Measurements from ENCODE around the gene ADD2. TPM values are rescaled to one million over a fixed set of nuclear protein-coding genes. Genes with fewer than 3 reads are reported as not detected.

Gene ADD2
- total RNA-seq, 4 donors from 2014 or later, result 3.2 to 4.8 (median 4.3) TPM

- TF ChIP-seq CTCF (IDR thresholded peaks at IDR 0.05), result no peak
- ATAC-seq (ENCODE audit: low FRiP score), result no peak
- DNase-seq (ENCODE audit: low spot score), result no peak
These were observed 59.4 kb downstream of the ADD2 start for GRCh38 chr2:70708376-70709199.

- ATAC-seq (ENCODE audit: low FRiP score) (no peak), DNase-seq (ENCODE audit: low spot score) (no peak)
- no peak for TF ChIP-seq CTCF (IDR thresholded peaks at IDR 0.05)
These were observed 60.3 kb downstream of the ADD2 start for GRCh38 chr2:70707706-70708105.

- DNase-seq (ENCODE audit: low spot score) (no peak), ATAC-seq (ENCODE audit: low FRiP score) (no peak)
- TF ChIP-seq CTCF (IDR thresholded peaks at IDR 0.05), result no peak
These were observed 61.8 kb downstream of the ADD2 start for GRCh38 chr2:70706026-70706795.

GRCh38 chr2:70705160-70705850 lies 62.7 kb downstream of the ADD2 start:
- TF ChIP-seq CTCF (IDR thresholded peaks at IDR 0.05), result no peak
- no peak for ATAC-seq (ENCODE audit: low FRiP score)
- DNase-seq (ENCODE audit: low spot score), result no peak

- TF ChIP-seq CTCF (IDR thresholded peaks at IDR 0.05), result no peak
- DNase-seq (ENCODE audit: low spot score) (no peak), ATAC-seq (ENCODE audit: low FRiP score) (peak; percentile 81)
These were observed 64.0 kb downstream of the ADD2 start for GRCh38 chr2:70703900-70704549.

GRCh38 chr2:70702711-70703395 lies 65.1 kb downstream of the ADD2 start:
- DNase-seq (ENCODE audit: low spot score) (no peak), ATAC-seq (ENCODE audit: low FRiP score) (no peak)
- no peak for TF ChIP-seq CTCF (IDR thresholded peaks at IDR 0.05)

Data from omental fat pad (tissue), 4 donors.